WI38 (cell line): ENCODE data around the gene SEBOX.

ENCODE experiments used
- H3K4me3 ChIP-seq: 2 replicates; pipeline ENCODE4 v1.5.1; 2011; ENCODE audit warnings: low read depth, mild to moderate bottlenecking, control low read depth, low read length
- CTCF ChIP-seq: IDR thresholded peaks from 2 replicates; pipeline ENCODE4 v1.5.1; 2012; ENCODE audit warnings: low read depth, mild to moderate bottlenecking, control low read depth, low read length

Gene SEBOX

GRCh38 chr17:28357061-28357900, 7.7 kb downstream of the SEBOX start, which contains the start of gene POLDIP2:
Gene POLDIP2 (minus strand): TSS chr17:28357527. CDS start chr17:28357448, 79 bp downstream.
- TF ChIP-seq CTCF = no peak
- peak within 1 kb of the TSS; percentile 73 for H3K4me3 ChIP-seq

GRCh38 chr17:28350271-28350670, 14.7 kb downstream of the SEBOX start:
- no peak for TF ChIP-seq CTCF
- no peak overlapping the region for H3K4me3 ChIP-seq

GRCh38 chr17:28348979-28349378, 16.0 kb downstream of the SEBOX start:
- H3K4me3 ChIP-seq = no peak overlapping the region
- no peak for TF ChIP-seq CTCF

GRCh38 chr17:28347261-28347891, 17.6 kb downstream of the SEBOX start:
- TF ChIP-seq CTCF = no peak

GRCh38 chr17:28346746-28347246, 18.2 kb downstream of the SEBOX start:
- H3K4me3 ChIP-seq = no peak overlapping the region
- TF ChIP-seq CTCF = peak; percentile 16; the same call in 1 of the 2 replicates

More at GRCh38 chr17:28347261-28347891, 17.6 kb downstream of the SEBOX start:
- no peak overlapping the region for H3K4me3 ChIP-seq

GRCh38 chr17:28346199-28346580, 18.8 kb downstream of the SEBOX start:
- TF ChIP-seq CTCF = no peak
- no peak overlapping the region for H3K4me3 ChIP-seq
